GDM1 (cell line): ENCODE measurements around the gene SHISA9.

Source experiments
- DNase-seq: peaks from one replicate; lab custom pipeline; 2025; lab: John Stamatoyannopoulos, UW

SHISA9 gene

GRCh38 chr16:13021996-13022395 is 120.6 kb downstream of the SHISA9 start:
- no peak for DNase-seq

- no peak for DNase-seq
Observed at GRCh38 chr16:13029786-13030185, 128.4 kb downstream of the SHISA9 start.

GRCh38 chr16:13030769-13031168 is 129.4 kb downstream of the SHISA9 start:
- no peak for DNase-seq

- no peak for DNase-seq
Observed at GRCh38 chr16:13032911-13033310, 131.5 kb downstream of the SHISA9 start.

GRCh38 chr16:13036600-13036999 is 135.2 kb downstream of the SHISA9 start:
- peak; percentile 12 for DNase-seq

GRCh38 chr16:13038591-13038990 is 137.2 kb downstream of the SHISA9 start:
- DNase-seq, result no peak

- DNase-seq, result no peak
Observed at GRCh38 chr16:13039526-13039925, 138.1 kb downstream of the SHISA9 start.

- no peak for DNase-seq
Observed at GRCh38 chr16:13041180-13041579, 139.8 kb downstream of the SHISA9 start.

- no peak for DNase-seq
Observed at GRCh38 chr16:13041646-13042290, 140.4 kb downstream of the SHISA9 start.

GRCh38 chr16:13042291-13042685 is 140.9 kb downstream of the SHISA9 start:
- DNase-seq, result no peak

GRCh38 chr16:13046061-13046821 is 144.8 kb downstream of the SHISA9 start:
- DNase-seq, result no peak

- no peak for DNase-seq
Observed at GRCh38 chr16:13047276-13047675, 145.9 kb downstream of the SHISA9 start.

GRCh38 chr16:13049688-13050087 is 148.3 kb downstream of the SHISA9 start:
- no peak for DNase-seq

GRCh38 chr16:13052431-13052830 is 151.0 kb downstream of the SHISA9 start:
- DNase-seq, result no peak

GRCh38 chr16:13055480-13055879 is 154.1 kb downstream of the SHISA9 start:
- DNase-seq, result no peak

- no peak for DNase-seq
Observed at GRCh38 chr16:13056607-13057006, 155.2 kb downstream of the SHISA9 start.

- DNase-seq, result no peak
Observed at GRCh38 chr16:13060932-13061331, 159.5 kb downstream of the SHISA9 start.

GRCh38 chr16:13061691-13062090 is 160.3 kb downstream of the SHISA9 start:
- no peak for DNase-seq

- no peak for DNase-seq
Observed at GRCh38 chr16:13062219-13062618, 160.8 kb downstream of the SHISA9 start.

- no peak for DNase-seq
Observed at GRCh38 chr16:13063457-13063856, 162.1 kb downstream of the SHISA9 start.

GRCh38 chr16:13064821-13065220 is 163.4 kb downstream of the SHISA9 start:
- DNase-seq, result no peak

- no peak for DNase-seq
Observed at GRCh38 chr16:13067648-13068047, 166.2 kb downstream of the SHISA9 start.

GRCh38 chr16:13068912-13069583 is 167.7 kb downstream of the SHISA9 start:
- no peak for DNase-seq
